ENCODE measurements around the gene MGARP. TPM values are rescaled to one million over a fixed set of nuclear protein-coding genes. Genes with fewer than 3 reads are reported as not detected.
A peak's percentile ranks its signal among the peaks of the same experiment; 100 is the strongest.
"Not testable (repeated sequence)": the region's sequence is repeated elsewhere in the genome, so short reads cannot be mapped to it uniquely, and the experiment has no call there.

Gene MGARP
- total RNA-seq, 1 donor from 2014 or later, result 2.5 TPM

DNA sequence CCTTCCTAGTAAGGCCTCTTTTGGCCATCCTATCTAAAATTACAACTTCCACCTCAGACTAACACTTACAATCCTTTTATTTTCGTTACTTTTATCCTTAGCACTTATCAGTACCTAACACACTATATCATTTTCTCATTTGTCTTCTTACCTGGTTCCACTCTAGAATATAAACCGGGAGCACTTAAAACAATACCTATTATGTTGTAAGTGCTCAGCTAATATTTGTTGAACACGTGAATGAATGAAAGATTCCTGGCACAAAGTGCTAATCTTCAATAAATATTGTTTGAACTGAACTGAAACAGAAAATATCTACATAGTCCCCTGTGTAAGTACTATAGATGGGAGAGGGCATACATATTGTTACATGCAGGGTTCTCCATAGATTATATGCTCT, 14.4 kb downstream of the MGARP start:
- Mint-ChIP-seq H3K4me1 (peaks cover 15% of the 10 kb centered on the region), H3K4me3 (no peak overlapping the region), H3K27ac (no peak overlapping the region), H3K9me3 (no peaks in the 10 kb centered on the region), H3K27me3 (ENCODE audit: insufficient read depth, low read depth) (no peaks in the 10 kb centered on the region), H3K36me3 (no peaks in the 10 kb centered on the region)
- Histone ChIP-seq H3K27ac (no peak overlapping the region), H4K20me1 (ENCODE audit: low read depth) (no peaks in the 10 kb centered on the region), H3K36me3 (no peaks in the 10 kb centered on the region), H2AFZ (replicated peaks) (peak overlapping the region; percentile 28), H3K4me3 (no peak overlapping the region), H3K4me1 (peaks cover 11% of the 10 kb centered on the region), H3K79me2 (ENCODE audit: low read depth) (no peaks in the 10 kb centered on the region), H3K4me2 (no peak overlapping the region), H3K27me3 (no peaks in the 10 kb centered on the region), H3K9ac (no peak overlapping the region), H3F3A (ENCODE audit: low read depth) (no peaks in the 10 kb centered on the region), H3K9me3 (ENCODE audit: low read depth) (no peaks in the 10 kb centered on the region)
- DNase-seq (ENCODE audit: low spot score), result no peak
- TF ChIP-seq, protein P1, sequence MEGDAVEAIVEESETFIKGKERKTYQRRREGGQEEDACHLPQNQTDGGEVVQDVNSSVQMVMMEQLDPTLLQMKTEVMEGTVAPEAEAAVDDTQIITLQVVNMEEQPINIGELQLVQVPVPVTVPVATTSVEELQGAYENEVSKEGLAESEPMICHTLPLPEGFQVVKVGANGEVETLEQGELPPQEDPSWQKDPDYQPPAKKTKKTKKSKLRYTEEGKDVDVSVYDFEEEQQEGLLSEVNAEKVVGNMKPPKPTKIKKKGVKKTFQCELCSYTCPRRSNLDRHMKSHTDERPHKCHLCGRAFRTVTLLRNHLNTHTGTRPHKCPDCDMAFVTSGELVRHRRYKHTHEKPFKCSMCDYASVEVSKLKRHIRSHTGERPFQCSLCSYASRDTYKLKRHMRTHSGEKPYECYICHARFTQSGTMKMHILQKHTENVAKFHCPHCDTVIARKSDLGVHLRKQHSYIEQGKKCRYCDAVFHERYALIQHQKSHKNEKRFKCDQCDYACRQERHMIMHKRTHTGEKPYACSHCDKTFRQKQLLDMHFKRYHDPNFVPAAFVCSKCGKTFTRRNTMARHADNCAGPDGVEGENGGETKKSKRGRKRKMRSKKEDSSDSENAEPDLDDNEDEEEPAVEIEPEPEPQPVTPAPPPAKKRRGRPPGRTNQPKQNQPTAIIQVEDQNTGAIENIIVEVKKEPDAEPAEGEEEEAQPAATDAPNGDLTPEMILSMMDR (IDR thresholded peaks at IDR 0.05), result no peak
- TF ChIP-seq EZH2phosphoT487 (IDR thresholded peaks at IDR 0.05) (no peak), EZH2 (IDR thresholded peaks at IDR 0.05) (no peak)

DNA sequence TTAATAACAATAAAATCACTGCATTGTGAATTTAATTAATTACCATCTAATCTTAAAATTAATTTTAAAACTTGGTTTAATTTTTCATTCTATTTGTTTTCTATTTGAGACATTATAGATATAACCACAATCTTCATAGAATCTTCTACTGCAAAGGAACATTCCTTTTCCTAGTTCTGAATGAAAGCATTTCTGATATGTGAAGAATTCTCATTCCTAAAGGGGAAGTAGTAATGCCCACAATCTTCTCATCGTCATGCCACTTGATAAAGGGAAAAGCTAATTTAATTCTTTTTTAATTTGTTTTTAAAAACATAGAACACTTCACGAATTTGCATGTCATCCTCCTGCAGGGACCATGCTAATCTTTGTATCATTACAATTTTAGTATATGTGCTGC, 23.7 kb downstream of the MGARP start:
- no peak overlapping the region for H3K27ac ChIP-seq
- no peaks in the 10 kb centered on the region for H3K9me3 ChIP-seq (ENCODE audit: low read depth)
- H4K20me1 ChIP-seq (ENCODE audit: low read depth), result no peaks in the 10 kb centered on the region
- H3K4me1 Mint-ChIP-seq, result peaks cover 2% of the 10 kb centered on the region
- no peaks in the 10 kb centered on the region for H3K27me3 ChIP-seq
- peaks cover 2% of the 10 kb centered on the region for H3K27me3 Mint-ChIP-seq (ENCODE audit: insufficient read depth, low read depth)
- no peak overlapping the region for H3K4me3 Mint-ChIP-seq
- TF ChIP-seq EZH2 (IDR thresholded peaks at IDR 0.05) (no peak), EZH2phosphoT487 (IDR thresholded peaks at IDR 0.05) (no peak)
- TF ChIP-seq, protein P1 (IDR thresholded peaks at IDR 0.05), result no peak
- no peak overlapping the region for H2AFZ ChIP-seq (replicated peaks)
- H3K9ac ChIP-seq, result no peak overlapping the region
- H3K4me2 ChIP-seq, result no peak overlapping the region
- no peak for DNase-seq (ENCODE audit: low spot score)
- no peaks in the 10 kb centered on the region for H3K36me3 Mint-ChIP-seq
- H3K9me3 Mint-ChIP-seq, result no peaks in the 10 kb centered on the region
- no peak overlapping the region for H3K4me3 ChIP-seq
- no peaks in the 10 kb centered on the region for H3K36me3 ChIP-seq
- H3K4me1 ChIP-seq, result no peaks in the 10 kb centered on the region
- H3F3A ChIP-seq (ENCODE audit: low read depth), result no peaks in the 10 kb centered on the region
- no peaks in the 10 kb centered on the region for H3K79me2 ChIP-seq (ENCODE audit: low read depth)
- no peak overlapping the region for H3K27ac Mint-ChIP-seq

DNA sequence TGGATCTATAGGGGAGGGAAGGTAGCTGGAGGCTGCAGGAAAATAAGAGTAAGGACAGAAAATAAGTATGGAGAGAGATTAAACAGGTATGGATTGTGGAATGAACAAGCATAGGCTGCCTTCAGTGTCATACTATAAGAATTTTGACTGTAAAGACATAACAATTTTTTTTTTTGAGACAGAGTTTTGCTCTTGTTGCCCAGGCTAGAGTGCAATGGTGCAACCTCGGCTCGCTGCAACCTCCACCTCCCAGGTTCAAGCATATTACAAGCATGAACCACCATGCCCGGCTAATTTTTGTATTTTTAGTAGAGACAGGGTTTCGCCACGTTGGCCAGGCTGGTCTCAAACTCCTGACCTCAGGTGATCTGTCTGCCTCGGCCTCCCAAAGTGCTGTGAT, 24.4 kb downstream of the MGARP start:
- H3K27me3 ChIP-seq; H3K27me3 Mint-ChIP-seq (ENCODE audit: insufficient read depth, low read depth); H4K20me1 ChIP-seq (ENCODE audit: low read depth); H3K4me3 ChIP-seq; H3K4me3 Mint-ChIP-seq; H3F3A ChIP-seq (ENCODE audit: low read depth); H3K4me1 Mint-ChIP-seq; H3K27ac ChIP-seq; H3K9me3 ChIP-seq (ENCODE audit: low read depth); H3K9me3 Mint-ChIP-seq; H2AFZ ChIP-seq (replicated peaks); H3K4me2 ChIP-seq; H3K9ac ChIP-seq; H3K36me3 Mint-ChIP-seq; H3K36me3 ChIP-seq; H3K27ac Mint-ChIP-seq; DNase-seq (ENCODE audit: low spot score); H3K79me2 ChIP-seq (ENCODE audit: low read depth); H3K4me1 ChIP-seq: not testable (repeated sequence)

DNA sequence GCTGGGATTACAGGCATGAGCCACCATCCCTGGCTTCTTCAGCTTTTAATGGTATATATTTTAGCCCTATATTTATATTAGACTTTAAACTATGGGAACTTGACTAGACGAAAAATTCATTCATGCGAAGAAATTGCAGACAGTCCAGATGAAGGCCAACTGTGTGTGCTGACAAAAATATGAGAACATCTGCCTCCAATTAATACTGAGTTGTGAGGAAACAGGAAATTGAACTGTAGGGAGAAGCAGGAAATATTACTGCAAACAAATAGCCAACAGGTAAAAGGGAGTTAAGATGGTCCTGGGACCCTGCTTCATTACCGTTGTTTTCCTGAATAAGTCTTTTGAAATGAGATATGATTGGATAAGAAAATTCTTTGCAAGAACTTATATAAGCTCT, 26.3 kb downstream of the MGARP start:
- Histone ChIP-seq H3K9ac (no peak overlapping the region), H3F3A (ENCODE audit: low read depth) (no peaks in the 10 kb centered on the region), H3K4me3 (no peak overlapping the region), H3K36me3 (peaks cover 7% of the 10 kb centered on the region), H3K9me3 (ENCODE audit: low read depth) (no peaks in the 10 kb centered on the region), H3K27me3 (no peaks in the 10 kb centered on the region), H2AFZ (replicated peaks) (no peak overlapping the region), H4K20me1 (ENCODE audit: low read depth) (no peaks in the 10 kb centered on the region), H3K4me1 (no peaks in the 10 kb centered on the region), H3K4me2 (no peak overlapping the region), H3K27ac (no peak overlapping the region), H3K79me2 (ENCODE audit: low read depth) (no peaks in the 10 kb centered on the region)
- H3K27ac Mint-ChIP-seq, result no peak overlapping the region
- TF ChIP-seq, protein P1 (IDR thresholded peaks at IDR 0.05), result no peak
- TF ChIP-seq EZH2 (IDR thresholded peaks at IDR 0.05), result no peak
- no peak for TF ChIP-seq EZH2phosphoT487 (IDR thresholded peaks at IDR 0.05)
- no peaks in the 10 kb centered on the region for H3K9me3 Mint-ChIP-seq
- H3K4me3 Mint-ChIP-seq, result no peak overlapping the region
- H3K36me3 Mint-ChIP-seq, result no peaks in the 10 kb centered on the region
- no peaks in the 10 kb centered on the region for H3K27me3 Mint-ChIP-seq (ENCODE audit: insufficient read depth, low read depth)
- H3K4me1 Mint-ChIP-seq, result peaks cover 2% of the 10 kb centered on the region
- no peak for DNase-seq (ENCODE audit: low spot score)

Data from neural progenitor cell (in vitro differentiated cells).